Esophagus squamous epithelium (tissue), 5 donors: ENCODE results near the gene PHEX. TPM values are rescaled to one million over a fixed set of nuclear protein-coding genes. Genes with fewer than 3 reads are reported as not detected.

ENCODE experiments used
- DNase-seq: peaks from one replicate; lab custom pipeline; 2025; lab: John Stamatoyannopoulos, UW
- H3K27ac ChIP-seq, 4 donors: fragments of 200-600 bp; sonication (generic); one replicate each; pipeline ENCODE4 v1.5.1; 2016 to 2019; ENCODE audit warnings: mild to moderate bottlenecking in 1 of 4
- H3K27me3 ChIP-seq, 4 donors: fragments of 200-600 bp; sonication (generic); 1 replicate in 3 of 4; 2 replicates in 1 of 4; pipeline versions ENCODE4 v1.5.1 to v1.6.0; 2017 to 2021; ENCODE audit warnings: antibody characterized with exemption in 1 of 4
- H3K36me3 ChIP-seq, 3 donors: fragments of 200-600 bp; sonication (generic); one replicate each; pipeline ENCODE4 v1.5.1; 2016 to 2019
- H3K4me1 ChIP-seq, 3 donors: fragments of 200-600 bp; sonication (generic); one replicate each; pipeline ENCODE4 v1.5.1; 2017 to 2019
- H3K4me3 ChIP-seq, 4 donors: fragments of 200-600 bp; sonication (generic); 1 replicate in 3 of 4; 2 replicates in 1 of 4; pipeline ENCODE4 v1.5.1; 2016 to 2019; ENCODE audit warnings: mild to moderate bottlenecking in 2 of 4, moderate library complexity in 1 of 4
- H3K9me3 ChIP-seq, 3 donors: fragments of 200-600 bp; sonication (generic); one replicate each; pipeline ENCODE4 v1.5.1; 2016 to 2019
- POLR2A ChIP-seq, 4 donors: fragments of 450-650 bp; IDR thresholded peaks; one replicate each; pipeline ENCODE4 v1.6.1; 2017; ENCODE audit warnings: antibody characterized with exemption in 4 of 4, mild to moderate bottlenecking in 4 of 4, moderate library complexity in 3 of 4
- whole genome bisulfite sequencing, 2 donors: methylation state at CpG; one replicate each; pipeline ENCODE4 v1.1.5; 2018; 5-methylcytosine and 5-hydroxymethylcytosine counted together
- intact Hi-C: fragments of 100-400 bp; cut with DNase I; formaldehyde crosslinking; loops from one replicate; pipeline ENCODE4 v1.15.0; 2022
- total RNA-seq, 4 donors: library from RNA; depleted of rRNA; stranded (reverse); fragments of >200 nt; gene quantifications; one replicate each; pipeline ENCODE4 v1.1.0, GENCODE V29; 2016
- TF ChIP-seq, protein P1 (sequence below), 6 experiments: fragments of 450-650 bp in 4 of 6; fragments of 200-600 bp in 2 of 6; sonication (generic) in 2 of 6; IDR thresholded peaks; one replicate each; pipeline ENCODE4 v1.5.1; 2016 to 2019; ENCODE audit warnings: antibody characterized with exemption in 6 of 6, mild to moderate bottlenecking in 4 of 6, moderate library complexity in 4 of 6
- donor health status: DM: yes; HTN: yes; CAD: no.

PHEX gene
- total RNA-seq, 4 donors from 2014 or later = 0.04 to 0.73 (median 0.31) TPM

DNA sequence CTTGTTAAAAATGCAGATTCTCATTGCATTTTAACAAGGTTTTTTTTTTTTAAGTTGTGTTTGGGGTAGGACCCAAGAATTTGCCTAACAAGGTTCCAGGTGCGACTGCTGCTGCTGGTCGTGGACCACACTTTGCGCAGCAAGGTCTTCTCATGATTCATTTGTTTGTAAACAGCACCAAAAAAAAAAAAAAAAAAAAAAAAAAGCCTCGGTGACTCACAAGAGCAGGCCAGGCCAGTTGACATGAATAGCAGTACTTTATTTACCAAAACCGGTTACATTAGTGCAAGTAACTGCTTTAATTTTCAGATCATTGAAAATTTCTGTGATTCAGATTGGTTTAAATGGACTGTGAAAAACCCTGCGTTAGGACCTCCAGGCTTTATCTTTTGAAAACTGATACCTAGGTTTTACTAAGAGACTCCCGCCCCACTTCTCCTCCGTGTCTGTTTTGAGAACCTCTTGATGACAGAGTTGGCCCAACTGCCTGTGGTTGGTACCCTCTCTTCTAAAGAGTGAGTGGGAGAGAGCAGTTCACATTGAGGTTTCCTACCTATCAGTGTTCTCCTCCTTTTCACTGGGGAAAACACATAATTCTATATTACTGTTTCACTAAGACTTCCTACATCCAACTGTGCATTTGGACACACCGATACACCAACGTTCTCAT is 86.2 kb downstream of the PHEX start:
- TF ChIP-seq, protein P1, sequence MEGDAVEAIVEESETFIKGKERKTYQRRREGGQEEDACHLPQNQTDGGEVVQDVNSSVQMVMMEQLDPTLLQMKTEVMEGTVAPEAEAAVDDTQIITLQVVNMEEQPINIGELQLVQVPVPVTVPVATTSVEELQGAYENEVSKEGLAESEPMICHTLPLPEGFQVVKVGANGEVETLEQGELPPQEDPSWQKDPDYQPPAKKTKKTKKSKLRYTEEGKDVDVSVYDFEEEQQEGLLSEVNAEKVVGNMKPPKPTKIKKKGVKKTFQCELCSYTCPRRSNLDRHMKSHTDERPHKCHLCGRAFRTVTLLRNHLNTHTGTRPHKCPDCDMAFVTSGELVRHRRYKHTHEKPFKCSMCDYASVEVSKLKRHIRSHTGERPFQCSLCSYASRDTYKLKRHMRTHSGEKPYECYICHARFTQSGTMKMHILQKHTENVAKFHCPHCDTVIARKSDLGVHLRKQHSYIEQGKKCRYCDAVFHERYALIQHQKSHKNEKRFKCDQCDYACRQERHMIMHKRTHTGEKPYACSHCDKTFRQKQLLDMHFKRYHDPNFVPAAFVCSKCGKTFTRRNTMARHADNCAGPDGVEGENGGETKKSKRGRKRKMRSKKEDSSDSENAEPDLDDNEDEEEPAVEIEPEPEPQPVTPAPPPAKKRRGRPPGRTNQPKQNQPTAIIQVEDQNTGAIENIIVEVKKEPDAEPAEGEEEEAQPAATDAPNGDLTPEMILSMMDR (IDR thresholded peaks at IDR 0.05) = no peak
- no peak for TF ChIP-seq POLR2A (IDR thresholded peaks at IDR 0.05)
- H3K9me3 ChIP-seq = no peaks in the 10 kb centered on the region
- H3K36me3 ChIP-seq = no peaks in the 10 kb centered on the region
- H3K4me1 ChIP-seq = peaks cover 0 to 12% (median 0%) of the 10 kb centered on the region in 3 donors
- 58 to 60% methylated on average over 9 to 10 of the region's 10 CpGs for WGBS, 2 donors
- no peak overlapping the region for H3K4me3 ChIP-seq
- no peak overlapping the region for H3K27ac ChIP-seq
- H3K27me3 ChIP-seq = no peaks in the 10 kb centered on the region
- intact Hi-C loops = no loop called here
- DNase-seq = no peak

DNA sequence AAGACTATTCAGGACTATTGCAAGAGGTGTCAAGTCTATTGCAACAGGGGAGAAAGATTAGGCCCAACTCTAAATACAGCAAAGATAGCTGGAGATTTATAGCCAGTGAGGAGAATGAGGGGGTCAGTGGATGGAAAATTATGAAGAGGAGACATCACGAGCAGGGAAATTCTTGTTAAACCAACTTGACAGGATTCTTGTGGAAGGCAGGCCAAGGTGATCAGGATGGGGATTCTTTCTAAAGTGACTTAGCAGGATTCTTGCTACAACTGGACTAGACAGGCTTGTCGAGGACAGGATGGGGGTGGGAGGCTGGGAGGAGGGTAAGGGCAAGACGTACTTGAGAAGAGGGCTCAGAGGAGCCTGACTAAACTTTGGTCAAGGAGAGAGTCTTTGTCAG is 89.0 kb downstream of the PHEX start:
- no peak for TF ChIP-seq POLR2A (IDR thresholded peaks at IDR 0.05)
- TF ChIP-seq, protein P1 (IDR thresholded peaks at IDR 0.05) = no peak
- no peak for DNase-seq
- Histone ChIP-seq H3K4me1 (peaks cover 0 to 30% (median 0%) of the 10 kb centered on the region in 3 donors), H3K4me3 (no peak overlapping the region), H3K36me3 (no peaks in the 10 kb centered on the region), H3K27ac (no peak overlapping the region), H3K9me3 (no peaks in the 10 kb centered on the region), H3K27me3 (no peaks in the 10 kb centered on the region)
- 38 to 60% methylated on average over 2 to 3 of the region's 3 CpGs for WGBS, 2 donors
- intact Hi-C loops = no loop called here

DNA sequence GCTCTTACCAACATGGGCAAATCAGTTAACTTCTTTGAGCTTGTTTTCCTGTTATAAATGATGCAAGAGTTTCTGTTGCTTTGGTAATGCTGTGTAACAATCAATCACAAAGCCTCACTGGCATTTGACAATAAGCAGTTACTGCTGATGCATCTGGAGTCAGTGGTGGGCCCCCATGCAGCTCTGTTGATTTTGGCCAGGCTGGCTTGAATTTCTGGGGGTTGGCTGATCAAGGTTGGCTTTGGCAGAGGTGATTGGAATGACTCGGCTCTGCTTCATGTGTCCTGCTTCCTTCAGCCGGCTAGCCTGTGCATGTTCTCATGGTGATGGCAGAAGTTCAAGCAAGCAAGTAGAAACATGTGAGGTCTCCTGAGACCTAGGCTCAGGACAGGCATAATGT is 90.4 kb downstream of the PHEX start:
- no peak for DNase-seq
- 53% methylated on average over 2 of the region's 2 CpGs; no CpG with 5 or more reads in 1 of the 2 donors for WGBS, 2 donors
- H3K27ac ChIP-seq = peak overlapping the region in 1 of 4 donors; percentile 61
- intact Hi-C loops = no loop called here
- H3K36me3 ChIP-seq = no peaks in the 10 kb centered on the region
- H3K27me3 ChIP-seq = no peaks in the 10 kb centered on the region
- peaks cover 0 to 35% (median 0%) of the 10 kb centered on the region in 3 donors for H3K4me1 ChIP-seq
- H3K9me3 ChIP-seq = no peaks in the 10 kb centered on the region
- no peak overlapping the region for H3K4me3 ChIP-seq
- TF ChIP-seq POLR2A (IDR thresholded peaks at IDR 0.05) = no peak
- TF ChIP-seq, protein P1 (IDR thresholded peaks at IDR 0.05) = no peak

DNA sequence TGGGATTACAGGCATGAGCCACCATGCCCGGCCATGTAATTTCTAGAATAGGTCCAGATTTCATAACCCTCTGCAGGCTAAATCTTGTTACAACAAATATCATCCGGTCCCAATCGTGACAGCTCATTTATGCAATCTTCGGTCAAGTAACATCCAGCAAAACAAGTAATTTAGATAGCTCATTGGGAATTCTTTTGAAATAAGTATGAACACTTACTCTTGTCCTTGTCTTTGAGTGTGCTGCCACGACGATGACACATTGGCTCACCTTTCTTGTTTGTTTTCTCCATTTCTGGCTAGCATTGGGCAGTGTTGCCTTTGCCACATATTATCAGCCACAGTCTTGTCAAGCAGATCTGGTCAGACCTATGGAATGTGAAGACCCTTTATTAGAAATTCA is 92.0 kb downstream of the PHEX start:
- Histone ChIP-seq H3K9me3 (no peaks in the 10 kb centered on the region), H3K36me3 (no peaks in the 10 kb centered on the region), H3K4me1 (peaks cover 0 to 28% (median 0%) of the 10 kb centered on the region in 3 donors), H3K27ac (peak overlapping the region; percentile 30 to 61 (median 42)), H3K27me3 (no peaks in the 10 kb centered on the region), H3K4me3 (no peak overlapping the region)
- TF ChIP-seq, protein P1 (IDR thresholded peaks at IDR 0.05) = no peak
- no peak for TF ChIP-seq POLR2A (IDR thresholded peaks at IDR 0.05)
- WGBS, 2 donors = 12 to 60% methylated on average over 3 to 5 of the region's 6 CpGs
- DNase-seq = no peak
- intact Hi-C loops = no loop called here

DNA sequence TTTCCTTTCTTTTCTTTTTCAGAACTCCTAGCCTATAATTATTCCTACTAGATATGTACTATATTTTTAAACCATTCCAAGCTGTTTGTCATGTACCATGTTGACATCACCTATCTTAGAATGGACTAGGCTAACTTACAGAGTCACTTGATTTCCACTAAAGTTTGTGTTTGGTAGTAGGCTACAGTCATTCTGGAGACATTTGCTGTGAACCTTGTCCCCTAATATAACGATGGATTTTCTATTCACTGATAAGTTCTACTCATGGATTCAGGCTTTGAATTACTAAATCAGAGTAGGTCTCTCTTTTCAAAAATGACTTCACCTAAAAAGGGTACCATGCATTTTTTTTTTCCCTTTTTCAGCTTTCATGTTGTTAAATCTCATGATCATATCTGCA is 93.4 kb downstream of the PHEX start:
- no peak overlapping the region for H3K27ac ChIP-seq
- no peak for DNase-seq
- WGBS, 2 donors = 86 to 94% methylated on average over 1 of the region's 1 CpG
- H3K9me3 ChIP-seq = no peaks in the 10 kb centered on the region
- TF ChIP-seq, protein P1 (IDR thresholded peaks at IDR 0.05) = no peak
- no peak for TF ChIP-seq POLR2A (IDR thresholded peaks at IDR 0.05)
- no peaks in the 10 kb centered on the region for H3K27me3 ChIP-seq
- peaks cover 0 to 28% (median 0%) of the 10 kb centered on the region in 3 donors for H3K4me1 ChIP-seq
- H3K36me3 ChIP-seq = no peaks in the 10 kb centered on the region
- intact Hi-C loops = no loop called here
- H3K4me3 ChIP-seq = no peak overlapping the region
